T-helper 2 cell treated with Interferon-gamma antibody and Interleukin-4, amounts not matched to agents 5 μg/mL and 100 μg/mL, for 36 hours (primary cell): ENCODE results near the gene PARP11.
A peak's percentile ranks its signal among the peaks of the same experiment; 100 is the strongest.

Source experiments
- DNase-seq: peaks from one replicate; pipeline ENCODE4 v3.0.0; 2021; ENCODE audit warnings: low spot score
- H3K27ac Mint-ChIP-seq: one replicate; pipeline ENCODE4 v1.8.0; 2021; ENCODE audit warnings: mild to moderate bottlenecking, mixed read lengths
- H3K27me3 Mint-ChIP-seq: one replicate; pipeline ENCODE4 v1.8.0; 2021; ENCODE audit warnings: low read depth, mixed read lengths
- H3K36me3 Mint-ChIP-seq: one replicate; pipeline ENCODE4 v1.8.0; 2021; ENCODE audit warnings: low read depth, mixed read lengths
- H3K4me1 Mint-ChIP-seq: one replicate; pipeline ENCODE4 v1.8.0; 2021; ENCODE audit warnings: low read depth, mixed read lengths
- H3K4me3 Mint-ChIP-seq: one replicate; pipeline ENCODE4 v1.8.0; 2022; ENCODE audit warnings: mild to moderate bottlenecking, moderate library complexity, mixed read lengths
- H3K9me3 Mint-ChIP-seq: one replicate; pipeline ENCODE4 v1.8.0; 2021; ENCODE audit warnings: mixed read lengths

Gene PARP11

DNA sequence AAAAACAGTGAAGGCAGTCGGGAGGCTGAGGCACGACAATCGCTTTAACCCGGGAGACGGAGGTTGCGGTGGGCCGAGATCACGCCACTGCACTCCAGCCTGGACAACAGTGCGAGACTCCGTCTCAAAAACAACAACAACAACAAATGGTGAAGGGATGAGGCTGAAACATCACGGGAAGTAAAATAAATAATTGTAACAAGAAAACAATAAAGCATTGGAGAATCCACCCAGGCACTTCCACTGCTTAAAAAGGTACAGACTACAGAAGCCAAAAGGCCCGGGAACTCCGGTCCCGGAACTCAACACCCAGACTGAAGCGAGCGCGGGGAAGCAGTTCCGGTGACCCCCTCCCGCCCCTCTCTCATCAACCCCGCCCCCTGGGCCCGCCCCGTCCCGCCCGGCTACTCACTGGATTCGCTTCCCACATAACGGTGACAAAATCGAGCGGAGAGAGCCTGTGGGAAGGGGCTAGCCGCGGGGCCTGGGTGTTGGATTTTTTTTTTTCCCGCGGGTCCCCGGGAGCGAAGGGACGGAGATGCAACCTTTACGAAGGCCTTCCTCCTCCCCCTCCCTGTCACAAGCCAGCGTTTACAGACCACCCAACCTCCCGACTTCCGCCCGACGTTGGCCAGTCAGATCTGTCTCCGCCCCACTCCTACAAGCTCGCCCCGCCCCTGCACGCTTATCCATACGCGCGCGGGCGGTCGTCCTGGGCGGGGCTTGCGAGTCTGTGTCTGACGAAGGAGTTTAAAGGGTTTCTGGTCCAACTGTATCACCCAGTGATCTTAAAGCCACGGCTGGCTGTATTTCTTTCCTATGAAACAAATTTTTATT is at the start of gene PARP11:
Gene PARP11, minus strand, starts transcription at position 600 of the 837 bp plus-strand sequence. Its CDS starts 170 bp downstream, at position 430.
- H3K27ac Mint-ChIP-seq: peak within 1 kb of the TSS; percentile 97
- peaks cover 19% of the 10 kb centered on the region for H3K36me3 Mint-ChIP-seq
- peaks cover 43% of the 10 kb centered on the region for H3K4me1 Mint-ChIP-seq

DNA sequence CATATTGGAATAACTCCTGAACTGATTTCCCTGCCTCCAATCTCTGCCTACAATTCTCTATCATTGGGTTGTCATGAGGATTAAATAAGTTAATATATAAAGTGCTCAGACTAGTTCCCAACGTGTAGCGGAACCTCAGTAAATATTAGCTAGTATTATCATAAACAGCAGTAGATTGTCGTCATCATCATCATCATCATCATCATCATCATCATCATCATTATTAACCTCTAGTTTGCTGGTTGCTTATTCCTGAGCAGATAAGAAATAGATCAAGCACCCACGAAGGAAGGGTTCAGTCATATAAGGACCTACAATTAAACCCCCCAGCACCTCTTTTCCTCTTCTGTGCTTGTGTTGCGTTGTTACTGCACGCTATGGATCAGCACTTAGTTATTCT is 48.8 kb upstream of the PARP11 start:
- Mint-ChIP-seq H3K4me3 (no peak overlapping the region), H3K4me1 (peaks cover 4% of the 10 kb centered on the region), H3K27me3 (peaks cover 14% of the 10 kb centered on the region), H3K27ac (no peak overlapping the region), H3K36me3 (no peaks in the 10 kb centered on the region), H3K9me3 (no peaks in the 10 kb centered on the region)
- no peak for DNase-seq

More for the DNA sequence above, at the start of gene PARP11:
- peak; percentile 98 for DNase-seq
- Mint-ChIP-seq H3K27me3 (no peaks in the 10 kb centered on the region), H3K4me3 (peak within 1 kb of the TSS; percentile 96), H3K9me3 (peaks cover 13% of the 10 kb centered on the region)

GRCh38 chr12:3921526-3921925 is 48.3 kb upstream of the PARP11 start:
- no peak overlapping the region for H3K4me3 Mint-ChIP-seq
- DNase-seq: no peak
- H3K27me3 Mint-ChIP-seq: peaks cover 14% of the 10 kb centered on the region
- no peak overlapping the region for H3K27ac Mint-ChIP-seq
- no peaks in the 10 kb centered on the region for H3K36me3 Mint-ChIP-seq
- H3K9me3 Mint-ChIP-seq: no peaks in the 10 kb centered on the region
- H3K4me1 Mint-ChIP-seq: peaks cover 4% of the 10 kb centered on the region

DNA sequence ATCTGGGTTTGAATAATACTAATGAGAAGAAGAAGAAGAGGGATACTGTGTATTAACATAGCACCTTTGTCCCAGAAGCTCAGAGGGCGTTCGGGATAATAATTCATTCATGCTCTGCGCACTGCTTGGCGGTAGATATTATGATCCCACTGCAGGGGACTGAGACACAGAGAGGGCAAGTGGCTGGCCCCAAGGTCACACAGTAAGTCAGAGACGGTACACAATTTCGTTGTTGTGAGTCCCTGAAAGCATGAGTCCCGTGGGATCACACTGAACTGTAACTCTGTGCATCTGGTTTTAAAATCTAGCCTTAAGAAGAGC is 47.9 kb upstream of the PARP11 start:
- Mint-ChIP-seq H3K27me3 (peaks cover 13% of the 10 kb centered on the region), H3K27ac (no peak overlapping the region), H3K4me1 (peaks cover 4% of the 10 kb centered on the region), H3K36me3 (no peaks in the 10 kb centered on the region), H3K4me3 (no peak overlapping the region), H3K9me3 (no peaks in the 10 kb centered on the region)
- DNase-seq: no peak

GRCh38 chr12:3920351-3921150 is 47.4 kb upstream of the PARP11 start:
- Mint-ChIP-seq H3K27ac (no peak overlapping the region), H3K36me3 (no peaks in the 10 kb centered on the region), H3K9me3 (no peaks in the 10 kb centered on the region), H3K4me3 (no peak overlapping the region), H3K4me1 (peaks cover 4% of the 10 kb centered on the region), H3K27me3 (peaks cover 10% of the 10 kb centered on the region)
- DNase-seq: no peak

GRCh38 chr12:3913278-3913677 is 40.1 kb upstream of the PARP11 start:
- Mint-ChIP-seq H3K4me1 (peaks cover 7% of the 10 kb centered on the region), H3K9me3 (peaks cover 24% of the 10 kb centered on the region), H3K27ac (no peak overlapping the region), H3K27me3 (no peaks in the 10 kb centered on the region), H3K36me3 (peaks cover 23% of the 10 kb centered on the region), H3K4me3 (no peak overlapping the region)
- DNase-seq: peak; percentile 46

DNA sequence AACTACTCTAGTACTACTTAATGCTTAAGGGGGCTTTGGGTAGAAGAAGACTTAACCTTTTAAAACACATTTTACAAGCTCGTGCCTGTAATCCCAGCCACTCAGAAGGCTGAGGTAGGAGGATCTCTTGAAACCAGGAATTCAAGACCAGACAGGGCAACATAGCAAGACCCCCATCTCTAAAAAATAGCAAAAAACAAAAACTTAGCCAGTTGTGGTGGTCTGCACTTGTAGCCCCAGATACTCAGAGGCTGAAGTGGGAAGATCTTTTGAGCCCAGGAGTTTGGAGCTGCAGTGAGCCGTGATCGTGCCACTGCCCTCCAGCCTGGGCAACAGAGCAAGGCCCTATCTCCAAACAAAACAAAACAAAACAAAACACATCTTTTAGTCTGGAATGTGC is 39.7 kb upstream of the PARP11 start:
- no peak overlapping the region for H3K4me3 Mint-ChIP-seq
- H3K9me3 Mint-ChIP-seq: peaks cover 24% of the 10 kb centered on the region
- H3K27ac Mint-ChIP-seq: no peak overlapping the region
- H3K4me1 Mint-ChIP-seq: peaks cover 11% of the 10 kb centered on the region
- H3K27me3 Mint-ChIP-seq: no peaks in the 10 kb centered on the region
- no peak for DNase-seq
- H3K36me3 Mint-ChIP-seq: peaks cover 23% of the 10 kb centered on the region

GRCh38 chr12:3911409-3911808 is 38.2 kb upstream of the PARP11 start:
- Mint-ChIP-seq H3K27me3 (no peaks in the 10 kb centered on the region), H3K36me3 (peaks cover 23% of the 10 kb centered on the region), H3K27ac (no peak overlapping the region), H3K9me3 (peaks cover 24% of the 10 kb centered on the region), H3K4me1 (peaks cover 22% of the 10 kb centered on the region), H3K4me3 (no peak overlapping the region)
- no peak for DNase-seq

GRCh38 chr12:3905664-3906063 is 32.5 kb upstream of the PARP11 start:
- Mint-ChIP-seq H3K36me3 (peaks cover 6% of the 10 kb centered on the region), H3K4me1 (peaks cover 37% of the 10 kb centered on the region), H3K9me3 (peaks cover 5% of the 10 kb centered on the region), H3K27ac (peak overlapping the region; percentile 67), H3K4me3 (peak overlapping the region; percentile 85), H3K27me3 (no peaks in the 10 kb centered on the region)
- DNase-seq: no peak

- DNase-seq: no peak
- Mint-ChIP-seq H3K4me1 (peaks cover 42% of the 10 kb centered on the region), H3K36me3 (peaks cover 3% of the 10 kb centered on the region), H3K27me3 (no peaks in the 10 kb centered on the region), H3K27ac (peak overlapping the region; percentile 67), H3K9me3 (peaks cover 2% of the 10 kb centered on the region), H3K4me3 (peak overlapping the region; percentile 85)
These were observed 31.8 kb upstream of the PARP11 start for GRCh38 chr12:3904999-3905398.

DNA sequence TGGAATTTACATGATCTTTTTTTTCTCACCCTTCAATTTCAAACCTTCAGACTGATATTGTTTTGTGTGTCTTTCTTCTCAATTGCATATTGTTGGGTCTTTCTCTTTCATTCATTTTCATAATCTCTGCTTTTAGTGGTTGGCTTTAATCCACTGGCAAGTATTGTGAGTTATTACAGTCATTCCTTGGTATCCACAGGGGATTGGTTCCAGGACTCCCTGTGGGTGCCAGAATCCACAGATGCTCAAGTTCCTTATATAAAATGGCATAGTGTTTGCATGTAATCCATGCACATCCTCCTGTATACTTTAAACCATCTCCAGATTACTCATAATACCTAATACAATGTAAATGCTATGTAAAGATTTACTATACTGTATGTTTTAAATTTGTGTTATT is 29.7 kb upstream of the PARP11 start:
- H3K27me3 Mint-ChIP-seq: no peaks in the 10 kb centered on the region
- no peak overlapping the region for H3K27ac Mint-ChIP-seq
- H3K4me1 Mint-ChIP-seq: peaks cover 48% of the 10 kb centered on the region
- no peaks in the 10 kb centered on the region for H3K9me3 Mint-ChIP-seq
- H3K36me3 Mint-ChIP-seq: no peaks in the 10 kb centered on the region
- no peak overlapping the region for H3K4me3 Mint-ChIP-seq
- no peak for DNase-seq

- H3K9me3 Mint-ChIP-seq: no peaks in the 10 kb centered on the region
- no peak for DNase-seq
- no peak overlapping the region for H3K4me3 Mint-ChIP-seq
- H3K27ac Mint-ChIP-seq: no peak overlapping the region
- peaks cover 54% of the 10 kb centered on the region for H3K4me1 Mint-ChIP-seq
- no peaks in the 10 kb centered on the region for H3K36me3 Mint-ChIP-seq
- no peaks in the 10 kb centered on the region for H3K27me3 Mint-ChIP-seq
These were observed 27.9 kb upstream of the PARP11 start for GRCh38 chr12:3901116-3901515.

GRCh38 chr12:3898756-3899155 is 25.6 kb upstream of the PARP11 start:
- no peak overlapping the region for H3K4me3 Mint-ChIP-seq
- no peaks in the 10 kb centered on the region for H3K27me3 Mint-ChIP-seq
- no peaks in the 10 kb centered on the region for H3K9me3 Mint-ChIP-seq
- no peak for DNase-seq
- no peaks in the 10 kb centered on the region for H3K36me3 Mint-ChIP-seq
- H3K27ac Mint-ChIP-seq: peak overlapping the region; percentile 42
- H3K4me1 Mint-ChIP-seq: peaks cover 38% of the 10 kb centered on the region

DNA sequence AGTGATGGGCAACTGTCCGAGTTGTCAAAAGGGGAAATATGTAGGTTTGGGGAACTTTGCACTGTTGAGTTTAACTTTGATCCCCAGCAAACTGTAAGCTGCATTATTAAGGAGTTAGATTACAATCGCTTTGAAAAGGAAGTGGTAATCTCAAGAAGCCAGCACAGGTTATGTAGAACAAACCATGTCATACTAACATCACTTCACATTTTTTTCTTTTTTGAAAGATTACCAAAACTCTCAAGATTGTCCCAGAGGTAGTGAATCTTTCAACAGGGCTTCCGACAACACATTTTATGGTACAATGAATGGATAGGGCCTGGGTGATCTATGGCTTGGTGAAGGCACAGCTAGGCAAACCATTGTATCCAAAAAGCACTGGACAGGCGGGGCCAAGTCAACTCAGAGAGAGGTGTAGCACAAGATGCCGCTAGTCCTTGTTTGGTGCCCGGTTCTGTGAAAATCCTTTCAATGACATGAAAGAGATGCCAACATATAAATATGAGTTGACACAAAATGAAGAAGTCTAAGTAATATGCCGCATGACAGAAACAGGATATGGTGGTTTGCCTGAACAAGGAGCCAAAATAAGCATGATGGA is 24.3 kb upstream of the PARP11 start:
- Mint-ChIP-seq H3K27ac (peak overlapping the region; percentile 96), H3K27me3 (no peaks in the 10 kb centered on the region), H3K4me3 (peak overlapping the region; percentile 73), H3K36me3 (no peaks in the 10 kb centered on the region), H3K9me3 (no peaks in the 10 kb centered on the region), H3K4me1 (peaks cover 35% of the 10 kb centered on the region)
- no peak for DNase-seq
